ENCODE measurements around the gene CDC16.

- TF ChIP-seq CTCF (IDR thresholded peaks at IDR 0.05; ENCODE audit: low read depth, low read length): no peak
- TF ChIP-seq EZH2phosphoT487 (IDR thresholded peaks at IDR 0.05; ENCODE audit: low read depth): no peak
These were observed 74.4 kb downstream of the CDC16 start for GRCh38 chr13:114309086-114309485.

Data from OCI-LY3 (cell line).